ENCODE results near the gene HIRA. TPM values are rescaled to one million over a fixed set of nuclear protein-coding genes. Genes with fewer than 3 reads are reported as not detected.

HIRA gene
- polyA plus RNA-seq, 1 donor from 2014 or later, result 38.1 TPM

GRCh38 chr22:19450363-19451175 is 19.0 kb upstream of the HIRA start:
- H3K9me3 ChIP-seq (ENCODE audit: low read length), result no peaks in the 10 kb centered on the region
- no peak overlapping the region for H3K9ac ChIP-seq (ENCODE audit: low read length)
- H3F3A ChIP-seq (ENCODE audit: insufficient read depth, low read length, poor library complexity, severe bottlenecking), result no peaks in the 10 kb centered on the region
- no peaks in the 10 kb centered on the region for H3K27me3 ChIP-seq (ENCODE audit: insufficient read depth, low read depth, low read length)
- no peak for TF ChIP-seq SMC3 (conservative IDR thresholded peaks at IDR 0.05; ENCODE audit: poor library complexity)
- TF ChIP-seq, protein P1, sequence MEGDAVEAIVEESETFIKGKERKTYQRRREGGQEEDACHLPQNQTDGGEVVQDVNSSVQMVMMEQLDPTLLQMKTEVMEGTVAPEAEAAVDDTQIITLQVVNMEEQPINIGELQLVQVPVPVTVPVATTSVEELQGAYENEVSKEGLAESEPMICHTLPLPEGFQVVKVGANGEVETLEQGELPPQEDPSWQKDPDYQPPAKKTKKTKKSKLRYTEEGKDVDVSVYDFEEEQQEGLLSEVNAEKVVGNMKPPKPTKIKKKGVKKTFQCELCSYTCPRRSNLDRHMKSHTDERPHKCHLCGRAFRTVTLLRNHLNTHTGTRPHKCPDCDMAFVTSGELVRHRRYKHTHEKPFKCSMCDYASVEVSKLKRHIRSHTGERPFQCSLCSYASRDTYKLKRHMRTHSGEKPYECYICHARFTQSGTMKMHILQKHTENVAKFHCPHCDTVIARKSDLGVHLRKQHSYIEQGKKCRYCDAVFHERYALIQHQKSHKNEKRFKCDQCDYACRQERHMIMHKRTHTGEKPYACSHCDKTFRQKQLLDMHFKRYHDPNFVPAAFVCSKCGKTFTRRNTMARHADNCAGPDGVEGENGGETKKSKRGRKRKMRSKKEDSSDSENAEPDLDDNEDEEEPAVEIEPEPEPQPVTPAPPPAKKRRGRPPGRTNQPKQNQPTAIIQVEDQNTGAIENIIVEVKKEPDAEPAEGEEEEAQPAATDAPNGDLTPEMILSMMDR (IDR thresholded peaks at IDR 0.05; ENCODE audit: poor library complexity, severe bottlenecking), result no peak
- TF ChIP-seq RAD21 (conservative IDR thresholded peaks at IDR 0.05), result no peak
- no peak for TF ChIP-seq POLR2AphosphoS5 (IDR thresholded peaks at IDR 0.05)
- TF ChIP-seq, protein P2, sequence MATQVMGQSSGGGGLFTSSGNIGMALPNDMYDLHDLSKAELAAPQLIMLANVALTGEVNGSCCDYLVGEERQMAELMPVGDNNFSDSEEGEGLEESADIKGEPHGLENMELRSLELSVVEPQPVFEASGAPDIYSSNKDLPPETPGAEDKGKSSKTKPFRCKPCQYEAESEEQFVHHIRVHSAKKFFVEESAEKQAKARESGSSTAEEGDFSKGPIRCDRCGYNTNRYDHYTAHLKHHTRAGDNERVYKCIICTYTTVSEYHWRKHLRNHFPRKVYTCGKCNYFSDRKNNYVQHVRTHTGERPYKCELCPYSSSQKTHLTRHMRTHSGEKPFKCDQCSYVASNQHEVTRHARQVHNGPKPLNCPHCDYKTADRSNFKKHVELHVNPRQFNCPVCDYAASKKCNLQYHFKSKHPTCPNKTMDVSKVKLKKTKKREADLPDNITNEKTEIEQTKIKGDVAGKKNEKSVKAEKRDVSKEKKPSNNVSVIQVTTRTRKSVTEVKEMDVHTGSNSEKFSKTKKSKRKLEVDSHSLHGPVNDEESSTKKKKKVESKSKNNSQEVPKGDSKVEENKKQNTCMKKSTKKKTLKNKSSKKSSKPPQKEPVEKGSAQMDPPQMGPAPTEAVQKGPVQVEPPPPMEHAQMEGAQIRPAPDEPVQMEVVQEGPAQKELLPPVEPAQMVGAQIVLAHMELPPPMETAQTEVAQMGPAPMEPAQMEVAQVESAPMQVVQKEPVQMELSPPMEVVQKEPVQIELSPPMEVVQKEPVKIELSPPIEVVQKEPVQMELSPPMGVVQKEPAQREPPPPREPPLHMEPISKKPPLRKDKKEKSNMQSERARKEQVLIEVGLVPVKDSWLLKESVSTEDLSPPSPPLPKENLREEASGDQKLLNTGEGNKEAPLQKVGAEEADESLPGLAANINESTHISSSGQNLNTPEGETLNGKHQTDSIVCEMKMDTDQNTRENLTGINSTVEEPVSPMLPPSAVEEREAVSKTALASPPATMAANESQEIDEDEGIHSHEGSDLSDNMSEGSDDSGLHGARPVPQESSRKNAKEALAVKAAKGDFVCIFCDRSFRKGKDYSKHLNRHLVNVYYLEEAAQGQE (IDR thresholded peaks at IDR 0.05; ENCODE audit: borderline replicate concordance), result no peak
- no peak for TF ChIP-seq MXI1 (conservative IDR thresholded peaks at IDR 0.05; ENCODE audit: poor library complexity, severe bottlenecking)
- no peak for TF ChIP-seq TAF1 (IDR thresholded peaks at IDR 0.05; ENCODE audit: low read depth)
- H4K20me1 ChIP-seq (ENCODE audit: insufficient read depth), result no peaks in the 10 kb centered on the region
- no peak overlapping the region for H3K4me3 ChIP-seq (ENCODE audit: low read length)
- H3K79me2 ChIP-seq (replicated peaks; ENCODE audit: insufficient read depth, low read length), result peaks cover 26% of the 10 kb centered on the region
- H3K9me2 ChIP-seq (ENCODE audit: insufficient read depth, low read length), result no peaks in the 10 kb centered on the region
- no peak overlapping the region for H2AFZ ChIP-seq (ENCODE audit: low read depth, low read length)
- no peak overlapping the region for H3K27ac ChIP-seq (ENCODE audit: low read length)
- H3K36me3 ChIP-seq (ENCODE audit: insufficient read depth, low read length), result peaks cover 7% of the 10 kb centered on the region
- H3K4me2 ChIP-seq (ENCODE audit: low read length), result no peak overlapping the region

GRCh38 chr22:19449422-19449767 is 17.9 kb upstream of the HIRA start:
- TF ChIP-seq TAF1 (IDR thresholded peaks at IDR 0.05; ENCODE audit: low read depth) (no peak), EP300 (conservative IDR thresholded peaks at IDR 0.05; ENCODE audit: poor library complexity, severe bottlenecking) (no peak), EZH2 (IDR thresholded peaks at IDR 0.05; ENCODE audit: borderline replicate concordance, insufficient read depth, low read length, poor library complexity, severe bottlenecking) (no peak), MXI1 (conservative IDR thresholded peaks at IDR 0.05; ENCODE audit: poor library complexity, severe bottlenecking) (no peak), RAD21 (conservative IDR thresholded peaks at IDR 0.05) (no peak), POLR2AphosphoS5 (IDR thresholded peaks at IDR 0.05) (no peak), SMC3 (conservative IDR thresholded peaks at IDR 0.05; ENCODE audit: poor library complexity) (no peak)
- TF ChIP-seq, protein P1 (IDR thresholded peaks at IDR 0.05; ENCODE audit: poor library complexity, severe bottlenecking), result no peak
- TF ChIP-seq, protein P2 (IDR thresholded peaks at IDR 0.05; ENCODE audit: borderline replicate concordance), result no peak
- H3K9me2 ChIP-seq (ENCODE audit: insufficient read depth, low read length), result no peaks in the 10 kb centered on the region
- H3K36me3 ChIP-seq (ENCODE audit: insufficient read depth, low read length), result no peaks in the 10 kb centered on the region
- H3K9me3 ChIP-seq (ENCODE audit: low read length), result no peaks in the 10 kb centered on the region
- no peaks in the 10 kb centered on the region for H4K20me1 ChIP-seq (ENCODE audit: insufficient read depth)
- H3K79me2 ChIP-seq (replicated peaks; ENCODE audit: insufficient read depth, low read length), result peaks cover 37% of the 10 kb centered on the region
- peak overlapping the region; percentile 98 for H3K4me3 ChIP-seq (ENCODE audit: low read length)
- H3K9ac ChIP-seq (ENCODE audit: low read length), result no peak overlapping the region
- H3F3A ChIP-seq (ENCODE audit: insufficient read depth, low read length, poor library complexity, severe bottlenecking), result no peaks in the 10 kb centered on the region
- H3K27ac ChIP-seq (ENCODE audit: low read length), result no peak overlapping the region
- no peak overlapping the region for H2AFZ ChIP-seq (ENCODE audit: low read depth, low read length)
- no peak overlapping the region for H3K4me2 ChIP-seq (ENCODE audit: low read length)
- H3K27me3 ChIP-seq (ENCODE audit: insufficient read depth, low read depth, low read length), result no peaks in the 10 kb centered on the region

All from neural cell (in vitro differentiated cells).